ENCODE results near the gene EEIG2. TPM values are rescaled to one million over a fixed set of nuclear protein-coding genes. Genes with fewer than 3 reads are reported as not detected.

EEIG2 gene
- total and polyA plus RNA-seq, 5 donors from 2014 or later, result 0.43 to 14.3 (median 1.9) TPM

DNA sequence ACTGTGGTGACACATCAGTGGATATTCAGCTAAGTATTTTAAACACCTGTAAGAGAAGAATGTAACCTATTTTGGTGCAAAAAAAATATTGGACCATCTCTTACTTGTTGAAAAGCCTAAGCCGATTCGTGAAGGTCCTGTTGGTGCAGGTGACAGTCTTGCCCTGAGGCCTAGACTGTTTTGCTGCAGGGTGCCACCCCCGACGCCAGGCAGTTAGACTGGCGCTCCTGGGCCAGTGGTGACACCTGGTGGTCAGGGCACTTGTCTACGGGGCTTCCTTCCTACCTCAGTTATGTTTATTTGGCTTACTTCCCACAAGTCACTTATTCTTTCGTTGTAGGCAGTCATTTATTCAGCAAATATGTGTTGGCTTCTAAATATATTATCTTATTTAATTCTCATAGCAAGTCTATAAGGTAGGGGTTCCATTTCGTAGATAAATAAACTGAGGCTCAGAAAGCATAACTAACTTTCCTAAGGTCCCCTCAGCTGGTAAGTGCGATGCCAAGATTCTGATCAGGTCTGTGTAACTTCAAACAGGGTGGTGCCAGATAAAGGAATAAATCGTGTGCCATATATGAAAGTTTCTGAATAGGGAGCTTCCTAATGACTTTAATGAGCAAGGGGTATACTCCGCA is 1.9 kb downstream of the EEIG2 start:
- peak overlapping the region in 2 of 3 donors; percentile 59 to 84 for H3K27ac Mint-ChIP-seq
- ATAC-seq (ENCODE audit: low read depth in 2 of 2) (peak; percentile 57 to 60), DNase-seq (peak; percentile 74 to 91 (median 81))
- no peaks in the 10 kb centered on the region for H3K9me3 ChIP-seq (ENCODE audit: control insufficient read depth in 2 of 2, low read length in 2 of 2)
- H3K9me3 Mint-ChIP-seq, result no peaks in the 10 kb centered on the region
- H3K27ac ChIP-seq (ENCODE audit: insufficient read depth, low read length, poor library complexity, severe bottlenecking), result no peak overlapping the region
- peaks cover 36% of the 10 kb centered on the region for H3K4me1 ChIP-seq (ENCODE audit: control insufficient read depth, insufficient read depth, low read length, poor library complexity, severe bottlenecking)
- H3K27me3 Mint-ChIP-seq, result peaks cover 5% of the 10 kb centered on the region
- H3K36me3 ChIP-seq (ENCODE audit: control insufficient read depth, insufficient read depth, low read length), result no peaks in the 10 kb centered on the region
- no peaks in the 10 kb centered on the region for H3K36me3 Mint-ChIP-seq
- peaks cover 16 to 48% (median 31%) of the 10 kb centered on the region in 4 donors for H3K4me1 Mint-ChIP-seq
- H3K4me3 ChIP-seq (ENCODE audit: low read depth, low read length), result peak overlapping the region; percentile 94
- H3K4me3 Mint-ChIP-seq, result peak overlapping the region; percentile 75 to 99 (median 94)
- no peaks in the 10 kb centered on the region for H3K27me3 ChIP-seq (ENCODE audit: control insufficient read depth, insufficient read depth, low read length)

- no peak overlapping the region for H3K27ac ChIP-seq (ENCODE audit: insufficient read depth, low read length, poor library complexity, severe bottlenecking)
- DNase-seq, result no peak
Observed at GRCh38 chr1:108563808-108564207, 3.9 kb downstream of the EEIG2 start.

DNA sequence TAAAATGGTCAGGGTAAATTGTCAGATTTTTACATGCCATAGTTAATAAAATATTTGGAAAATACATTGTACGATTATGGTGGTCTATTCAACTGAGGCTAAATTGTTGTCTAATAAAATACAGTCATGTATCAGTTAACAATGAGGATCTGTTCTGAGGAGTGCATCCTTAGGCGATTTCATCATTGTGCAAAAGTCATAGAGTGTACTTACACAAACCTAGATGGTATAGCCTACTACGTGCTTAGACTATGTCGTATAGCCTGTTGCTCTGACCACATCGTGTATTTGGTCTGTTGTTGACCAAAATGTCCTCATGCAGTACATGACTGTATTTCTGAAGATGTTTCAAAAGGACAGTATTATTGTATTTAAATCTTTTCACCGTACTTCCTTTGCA is 5.2 kb downstream of the EEIG2 start:
- Histone ChIP-seq H3K9me3 (ENCODE audit: control insufficient read depth in 2 of 2, low read length in 2 of 2) (no peaks in the 10 kb centered on the region), H3K4me1 (ENCODE audit: control insufficient read depth, insufficient read depth, low read length, poor library complexity, severe bottlenecking) (peaks cover 34% of the 10 kb centered on the region), H3K4me3 (ENCODE audit: low read depth, low read length) (no peak overlapping the region), H3K27ac (ENCODE audit: insufficient read depth, low read length, poor library complexity, severe bottlenecking) (no peak overlapping the region), H3K27me3 (ENCODE audit: control insufficient read depth, insufficient read depth, low read length) (no peaks in the 10 kb centered on the region), H3K36me3 (ENCODE audit: control insufficient read depth, insufficient read depth, low read length) (no peaks in the 10 kb centered on the region)
- Mint-ChIP-seq H3K9me3 (no peaks in the 10 kb centered on the region), H3K4me1 (peaks cover 11 to 43% (median 32%) of the 10 kb centered on the region in 4 donors), H3K4me3 (no peak overlapping the region), H3K27me3 (peaks cover 5% of the 10 kb centered on the region), H3K27ac (no peak overlapping the region), H3K36me3 (no peaks in the 10 kb centered on the region)
- DNase-seq (no peak), ATAC-seq (ENCODE audit: low read depth in 2 of 2) (no peak)

More at GRCh38 chr1:108563808-108564207, 3.9 kb downstream of the EEIG2 start:
- no peaks in the 10 kb centered on the region for H3K27me3 ChIP-seq (ENCODE audit: control insufficient read depth, insufficient read depth, low read length)
- peaks cover 16 to 50% (median 34%) of the 10 kb centered on the region in 4 donors for H3K4me1 Mint-ChIP-seq
- peaks cover 36% of the 10 kb centered on the region for H3K4me1 ChIP-seq (ENCODE audit: control insufficient read depth, insufficient read depth, low read length, poor library complexity, severe bottlenecking)
- H3K27ac Mint-ChIP-seq, result peak overlapping the region in 1 of 3 donors; percentile 61
- H3K36me3 Mint-ChIP-seq, result no peaks in the 10 kb centered on the region
- H3K4me3 Mint-ChIP-seq, result peak overlapping the region in 1 of 4 donors; percentile 0
- H3K36me3 ChIP-seq (ENCODE audit: control insufficient read depth, insufficient read depth, low read length), result no peaks in the 10 kb centered on the region
- H3K9me3 Mint-ChIP-seq, result no peaks in the 10 kb centered on the region
- H3K9me3 ChIP-seq (ENCODE audit: control insufficient read depth in 2 of 2, low read length in 2 of 2), result no peaks in the 10 kb centered on the region
- ATAC-seq (ENCODE audit: low read depth in 2 of 2), result no peak
- H3K4me3 ChIP-seq (ENCODE audit: low read depth, low read length), result no peak overlapping the region
- H3K27me3 Mint-ChIP-seq, result peaks cover 5% of the 10 kb centered on the region

- no peaks in the 10 kb centered on the region for H3K9me3 ChIP-seq (ENCODE audit: control insufficient read depth in 2 of 2, low read length in 2 of 2)
- Mint-ChIP-seq H3K4me3 (no peak overlapping the region), H3K27ac (no peak overlapping the region), H3K36me3 (no peaks in the 10 kb centered on the region), H3K9me3 (no peaks in the 10 kb centered on the region), H3K4me1 (peaks cover 11 to 41% (median 31%) of the 10 kb centered on the region in 4 donors), H3K27me3 (peaks cover 4% of the 10 kb centered on the region)
- no peaks in the 10 kb centered on the region for H3K36me3 ChIP-seq (ENCODE audit: control insufficient read depth, insufficient read depth, low read length)
- peaks cover 36% of the 10 kb centered on the region for H3K4me1 ChIP-seq (ENCODE audit: control insufficient read depth, insufficient read depth, low read length, poor library complexity, severe bottlenecking)
- H3K27me3 ChIP-seq (ENCODE audit: control insufficient read depth, insufficient read depth, low read length), result no peaks in the 10 kb centered on the region
- H3K27ac ChIP-seq (ENCODE audit: insufficient read depth, low read length, poor library complexity, severe bottlenecking), result no peak overlapping the region
- ATAC-seq (ENCODE audit: low read depth in 2 of 2), result no peak
- no peak for DNase-seq
- H3K4me3 ChIP-seq (ENCODE audit: low read depth, low read length), result no peak overlapping the region
Observed at GRCh38 chr1:108565512-108565911, 5.6 kb downstream of the EEIG2 start.

DNA sequence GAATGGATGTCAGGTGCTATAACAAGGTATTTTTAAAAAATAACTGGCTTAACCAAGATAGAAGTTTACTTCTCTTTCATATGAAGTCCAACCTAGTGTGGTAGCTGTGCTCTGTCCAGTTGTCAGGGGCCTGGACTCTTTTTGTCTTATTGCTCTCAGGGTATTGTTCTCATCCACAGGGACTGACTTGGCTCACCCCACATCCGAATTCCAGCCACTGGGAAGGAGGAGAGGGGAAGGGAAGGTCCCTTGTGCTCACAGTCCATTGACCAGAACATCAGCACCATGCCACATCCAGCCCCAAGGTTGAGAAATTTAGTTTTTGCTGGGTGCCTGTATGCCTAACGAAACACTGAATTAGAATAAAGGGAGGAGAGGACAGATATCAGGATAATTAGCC is 8.7 kb downstream of the EEIG2 start:
- Histone ChIP-seq H3K36me3 (ENCODE audit: control insufficient read depth, insufficient read depth, low read length) (peaks cover 2% of the 10 kb centered on the region), H3K27ac (ENCODE audit: insufficient read depth, low read length, poor library complexity, severe bottlenecking) (no peak overlapping the region), H3K27me3 (ENCODE audit: control insufficient read depth, insufficient read depth, low read length) (no peaks in the 10 kb centered on the region), H3K4me3 (ENCODE audit: low read depth, low read length) (no peak overlapping the region), H3K9me3 (ENCODE audit: control insufficient read depth in 2 of 2, low read length in 2 of 2) (no peaks in the 10 kb centered on the region), H3K4me1 (ENCODE audit: control insufficient read depth, insufficient read depth, low read length, poor library complexity, severe bottlenecking) (peaks cover 14% of the 10 kb centered on the region)
- DNase-seq, result no peak
- H3K4me3 Mint-ChIP-seq, result no peak overlapping the region
- H3K27me3 Mint-ChIP-seq, result no peaks in the 10 kb centered on the region
- peaks cover 4 to 18% (median 14%) of the 10 kb centered on the region in 4 donors for H3K4me1 Mint-ChIP-seq
- H3K27ac Mint-ChIP-seq, result no peak overlapping the region
- H3K36me3 Mint-ChIP-seq, result no peaks in the 10 kb centered on the region
- no peak for ATAC-seq (ENCODE audit: low read depth in 2 of 2)
- peaks cover 0 to 4% (median 0%) of the 10 kb centered on the region in 7 donors for H3K9me3 Mint-ChIP-seq

DNA sequence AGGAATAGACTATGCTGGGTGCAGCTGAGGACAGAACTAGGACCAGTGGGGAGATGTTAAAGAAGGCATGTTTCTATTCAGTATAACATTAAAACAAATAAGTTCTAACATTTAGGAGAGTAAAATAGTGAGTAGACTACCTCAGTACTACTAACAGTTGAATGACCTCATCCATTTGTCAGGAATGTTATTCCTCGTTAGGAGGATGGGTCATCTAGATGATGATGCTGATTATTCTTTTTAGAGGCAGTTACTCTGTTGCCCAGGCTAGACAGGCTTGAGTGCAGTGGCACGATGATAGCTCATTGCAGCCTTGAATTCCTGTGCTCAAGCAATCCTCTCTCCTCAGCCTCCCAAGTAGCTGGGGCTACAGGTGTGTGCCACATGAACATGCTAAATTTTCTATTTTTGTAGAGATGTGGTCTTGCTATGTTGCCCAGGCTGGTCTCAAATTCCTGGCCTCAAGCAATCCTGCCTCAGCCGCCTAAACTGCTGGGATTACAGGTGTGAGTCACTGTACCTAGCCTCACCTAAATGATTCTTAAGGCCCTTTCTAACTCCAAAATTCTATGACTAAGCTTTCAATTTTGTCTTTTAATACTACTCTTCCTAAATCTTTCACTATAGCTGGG is 9.3 kb downstream of the EEIG2 start:
- H3K4me1 Mint-ChIP-seq, result peaks cover 0 to 12% (median 10%) of the 10 kb centered on the region in 4 donors
- H3K9me3 Mint-ChIP-seq, result peaks cover 0 to 5% (median 0%) of the 10 kb centered on the region in 7 donors
- DNase-seq, result no peak
- Histone ChIP-seq H3K27ac (ENCODE audit: insufficient read depth, low read length, poor library complexity, severe bottlenecking) (no peak overlapping the region), H3K27me3 (ENCODE audit: control insufficient read depth, insufficient read depth, low read length) (no peaks in the 10 kb centered on the region), H3K4me1 (ENCODE audit: control insufficient read depth, insufficient read depth, low read length, poor library complexity, severe bottlenecking) (peaks cover 8% of the 10 kb centered on the region), H3K4me3 (ENCODE audit: low read depth, low read length) (no peak overlapping the region), H3K9me3 (ENCODE audit: control insufficient read depth in 2 of 2, low read length in 2 of 2) (no peaks in the 10 kb centered on the region), H3K36me3 (ENCODE audit: control insufficient read depth, insufficient read depth, low read length) (peaks cover 2% of the 10 kb centered on the region)
- peak overlapping the region in 1 of 3 donors; percentile 7 for H3K27ac Mint-ChIP-seq
- H3K36me3 Mint-ChIP-seq, result no peaks in the 10 kb centered on the region
- no peak overlapping the region for H3K4me3 Mint-ChIP-seq
- no peak for ATAC-seq (ENCODE audit: low read depth in 2 of 2)
- H3K27me3 Mint-ChIP-seq, result no peaks in the 10 kb centered on the region

DNA sequence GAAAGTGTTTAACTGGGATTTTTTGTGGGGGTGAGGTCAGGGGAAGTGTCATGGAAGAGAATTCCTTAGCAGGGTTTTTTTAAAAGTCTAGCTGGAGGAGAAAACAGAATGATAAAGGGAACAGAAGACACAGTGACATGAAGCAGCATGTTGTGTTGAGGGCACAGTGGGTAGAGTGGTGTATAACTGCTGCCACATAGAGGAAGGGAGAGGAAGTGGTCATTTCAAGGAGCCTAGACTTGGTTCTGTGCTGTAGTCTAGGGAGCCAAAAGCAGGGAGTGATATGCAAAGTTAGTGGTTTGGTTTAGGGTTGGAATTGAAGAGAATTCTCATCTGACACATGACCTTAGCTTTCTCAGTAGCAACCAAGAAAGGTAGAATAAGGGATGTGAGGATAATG is 10.2 kb downstream of the EEIG2 start:
- Histone ChIP-seq H3K4me3 (ENCODE audit: low read depth, low read length) (no peak overlapping the region), H3K9me3 (ENCODE audit: control insufficient read depth in 2 of 2, low read length in 2 of 2) (no peaks in the 10 kb centered on the region), H3K36me3 (ENCODE audit: control insufficient read depth, insufficient read depth, low read length) (peaks cover 2% of the 10 kb centered on the region), H3K4me1 (ENCODE audit: control insufficient read depth, insufficient read depth, low read length, poor library complexity, severe bottlenecking) (peaks cover 8% of the 10 kb centered on the region), H3K27me3 (ENCODE audit: control insufficient read depth, insufficient read depth, low read length) (no peaks in the 10 kb centered on the region), H3K27ac (ENCODE audit: insufficient read depth, low read length, poor library complexity, severe bottlenecking) (no peak overlapping the region)
- Mint-ChIP-seq H3K4me3 (no peak overlapping the region), H3K4me1 (peaks cover 0 to 11% (median 6%) of the 10 kb centered on the region in 4 donors), H3K27ac (no peak overlapping the region), H3K27me3 (no peaks in the 10 kb centered on the region), H3K36me3 (no peaks in the 10 kb centered on the region), H3K9me3 (peaks cover 0 to 5% (median 0%) of the 10 kb centered on the region in 7 donors)
- ATAC-seq (ENCODE audit: low read depth in 2 of 2), result peak; percentile 95 to 97
- DNase-seq, result peak in 2 of 3 donors; percentile 26 to 65
